ENCODE measurements around the gene EIF5AL1.

- TF ChIP-seq CTCF (conservative IDR thresholded peaks at IDR 0.05; ENCODE audit: low read length) (no peak), EZH2phosphoT487 (IDR thresholded peaks at IDR 0.05; ENCODE audit: borderline replicate concordance) (no peak)
Observed at GRCh38 chr10:79505829-79506228, 6.5 kb upstream of the EIF5AL1 start.
